CD14-positive monocyte (primary cell): ENCODE results near the gene RESP18. TPM values are rescaled to one million over a fixed set of nuclear protein-coding genes. Genes with fewer than 3 reads are reported as not detected.

Source experiments
- DNase-seq, 3 donors: peaks; one replicate each; pipeline ENCODE4 v3.0.0-alpha.2; 2011 to 2022
- H2AFZ ChIP-seq: 2 replicates; pipeline ENCODE4 v1.6.0; 2012; ENCODE audit warnings: mild to moderate bottlenecking, low read depth, low read length, inconsistent platforms; ENCODE audit not compliant: insufficient read depth, poor library complexity, severe bottlenecking
- H3K27ac ChIP-seq, 2 donors: 1 replicate in 1 of 2; 2 replicates in 1 of 2; pipeline ENCODE4 v1.5.1; 2012 to 2013; ENCODE audit warnings: low read length in 2 of 2, control low read depth in 1 of 2, inconsistent platforms in 1 of 2, low read depth in 1 of 2, mild to moderate bottlenecking in 1 of 2
- H3K27me3 ChIP-seq, 2 donors: one replicate each; pipeline versions ENCODE4 v1.6.0 to v1.6.1; 2011 to 2013; ENCODE audit warnings: low read length in 2 of 2; ENCODE audit not compliant: control insufficient read depth in 2 of 2, insufficient read depth in 2 of 2
- H3K36me3 ChIP-seq, 2 donors: replicated peaks in 1 of 2; 1 replicate in 1 of 2; 2 replicates in 1 of 2; pipeline versions ENCODE4 v1.5.1 to v1.6.1; 2012 to 2013; ENCODE audit warnings: low read length in 2 of 2, control low read depth in 1 of 2, inconsistent platforms in 1 of 2, mild to moderate bottlenecking in 1 of 2; ENCODE audit not compliant: insufficient read depth in 2 of 2, control insufficient read depth in 1 of 2
- H3K4me1 ChIP-seq, 2 donors: 1 replicate in 1 of 2; 2 replicates in 1 of 2; pipeline versions ENCODE4 v1.5.1 to v1.6.1; 2012 to 2013; ENCODE audit warnings: low read length in 2 of 2, control low read depth in 1 of 2, inconsistent platforms in 1 of 2, mild to moderate bottlenecking in 1 of 2, moderate library complexity in 1 of 2; ENCODE audit not compliant: insufficient read depth in 2 of 2, control insufficient read depth in 1 of 2
- H3K4me2 ChIP-seq: replicated peaks from 2 replicates; pipeline ENCODE3; 2012; ENCODE audit warnings: low read length, moderate library complexity, mild to moderate bottlenecking; ENCODE audit not compliant: poor library complexity, severe bottlenecking; ENCODE audit errors: extremely low read depth
- H3K4me3 ChIP-seq, 3 experiments: fragments of 200-600 bp in 1 of 3; sonication (generic) in 1 of 3; replicated peaks in 1 of 3; 1 replicate in 2 of 3; 2 replicates in 1 of 3; pipeline ENCODE4 v1.5.1; 2011 to 2013; ENCODE audit warnings: low read length in 3 of 3, mild to moderate bottlenecking in 3 of 3, control low read depth in 2 of 3, low read depth in 2 of 3, inconsistent platforms in 1 of 3, moderate library complexity in 1 of 3
- H3K79me2 ChIP-seq: 2 replicates; pipeline ENCODE4 v1.6.0; 2012; ENCODE audit warnings: mild to moderate bottlenecking, control low read depth, inconsistent platforms, low read length, moderate library complexity; ENCODE audit not compliant: insufficient read depth
- H3K9ac ChIP-seq: 2 replicates; pipeline ENCODE4 v1.6.0; 2017; ENCODE audit warnings: low read length, mild to moderate bottlenecking; ENCODE audit not compliant: insufficient read depth, poor library complexity, severe bottlenecking
- H3K9me3 ChIP-seq, 2 donors: replicated peaks in 1 of 2; 1 replicate in 1 of 2; 2 replicates in 1 of 2; pipeline versions ENCODE4 v1.5.1 to v1.6.1; 2012 to 2013; ENCODE audit warnings: low read length in 2 of 2, control low read depth in 1 of 2; ENCODE audit not compliant: control insufficient read depth in 1 of 2, insufficient read depth in 1 of 2
- H4K20me1 ChIP-seq: 2 replicates; pipeline ENCODE4 v1.6.0; 2012; ENCODE audit warnings: mild to moderate bottlenecking, low read length, control low read depth, moderate library complexity; ENCODE audit not compliant: insufficient read depth
- H3K27ac Mint-ChIP-seq, 7 donors: one replicate each; pipeline ENCODE4 v1.8.0; 2020; ENCODE audit warnings: mild to moderate bottlenecking in 7 of 7, mixed read lengths in 7 of 7, moderate library complexity in 6 of 7, inconsistent platforms in 2 of 7
- H3K27me3 Mint-ChIP-seq, 3 donors: one replicate each; pipeline ENCODE4 v1.8.0; 2021 to 2022; ENCODE audit warnings: low read depth in 3 of 3, mild to moderate bottlenecking in 3 of 3, mixed read lengths in 3 of 3, moderate library complexity in 3 of 3, inconsistent platforms in 1 of 3
- H3K36me3 Mint-ChIP-seq, 2 donors: one replicate each; pipeline ENCODE4 v1.8.0; 2020; ENCODE audit warnings: mixed read lengths in 2 of 2, inconsistent platforms in 1 of 2, mild to moderate bottlenecking in 1 of 2
- H3K4me1 Mint-ChIP-seq: one replicate; pipeline ENCODE4 v1.8.0; 2020; ENCODE audit warnings: mild to moderate bottlenecking, mixed read lengths
- H3K4me3 Mint-ChIP-seq, 2 donors: one replicate each; pipeline ENCODE4 v1.8.0; 2020; ENCODE audit warnings: mild to moderate bottlenecking in 2 of 2, mixed read lengths in 2 of 2, moderate library complexity in 1 of 2
- H3K9me3 Mint-ChIP-seq, 7 donors: one replicate each; pipeline ENCODE4 v1.8.0; 2020 to 2022; ENCODE audit warnings: mixed read lengths in 7 of 7, mild to moderate bottlenecking in 6 of 7, moderate library complexity in 6 of 7, inconsistent platforms in 2 of 7
- CTCF ChIP-seq: fragments of 200-600 bp; IDR thresholded peaks from one replicate; pipeline ENCODE4 v1.8.0; 2022; ENCODE audit warnings: antibody characterized with exemption, mild to moderate bottlenecking
- WGBS: methylation state at CpG from one replicate; pipeline ENCODE4 v1.1.5; 2013; ENCODE audit warnings: missing lambda C conversion rate; ENCODE audit not compliant: insufficient coverage; 5-methylcytosine and 5-hydroxymethylcytosine counted together
- intact Hi-C, 2 donors: fragments of 100-400 bp; cut with micrococcal nuclease; formaldehyde crosslinking; loops; one replicate each; pipeline versions ENCODE4 v1.15.0 to v1.15.1; 2023
- polyA plus RNA-seq, 3 donors: library from polyadenylated mRNA; depleted of rRNA in 1 of 3; unstranded in 2 of 3; stranded (reverse) in 1 of 3; fragments of 300-500 nt in 2 of 3; fragments of >200 nt in 1 of 3; fragmentation: Illumina TruSeq in 2 of 3; gene quantifications; 1 replicate in 2 of 3; 2 replicates in 1 of 3; pipeline ENCODE4 v1.2.3, GENCODE V29; 2012 to 2021

Gene RESP18
- polyA plus RNA-seq, 3 donors, result not detected

- Mint-ChIP-seq H3K4me3 (no peak overlapping the region), H3K9me3 (no peaks in the 10 kb centered on the region), H3K36me3 (peaks cover 11 to 17% of the 10 kb centered on the region in 2 donors), H3K27ac (no peak overlapping the region), H3K4me1 (peaks cover 4% of the 10 kb centered on the region), H3K27me3 (peaks cover 0 to 2% (median 1%) of the 10 kb centered on the region in 3 donors)
- Histone ChIP-seq H3K9me3 (no peaks in the 10 kb centered on the region), H4K20me1 (no peaks in the 10 kb centered on the region), H2AFZ (no peak overlapping the region), H3K4me3 (no peak overlapping the region), H3K27ac (no peak overlapping the region), H3K9ac (no peak overlapping the region), H3K4me1 (no peaks in the 10 kb centered on the region), H3K27me3 (no peaks in the 10 kb centered on the region), H3K4me2 (no peak overlapping the region), H3K79me2 (no peaks in the 10 kb centered on the region), H3K36me3 (peaks cover 11 to 12% of the 10 kb centered on the region in 2 donors)
- DNase-seq, result no peak
- intact Hi-C loops, result no loop called here
- TF ChIP-seq CTCF, result no peak
- 100% methylated on average over 1 of the region's 2 CpGs for WGBS
Observed at GRCh38 chr2:219369447-219369861, 36.9 kb upstream of the RESP18 start.

- peaks cover 4 to 10% of the 10 kb centered on the region in 2 donors for H3K36me3 Mint-ChIP-seq
- no peak for TF ChIP-seq CTCF
- Histone ChIP-seq H2AFZ (no peak overlapping the region), H3K79me2 (no peaks in the 10 kb centered on the region), H4K20me1 (no peaks in the 10 kb centered on the region), H3K27ac (no peak overlapping the region), H3K4me1 (no peaks in the 10 kb centered on the region), H3K27me3 (no peaks in the 10 kb centered on the region), H3K36me3 (peaks cover 4 to 5% of the 10 kb centered on the region in 2 donors), H3K4me2 (no peak overlapping the region), H3K9me3 (no peaks in the 10 kb centered on the region), H3K9ac (no peak overlapping the region), H3K4me3 (no peak overlapping the region)
- H3K4me1 Mint-ChIP-seq, result peaks cover 4% of the 10 kb centered on the region
- DNase-seq, result no peak
- H3K27ac Mint-ChIP-seq, result no peak overlapping the region
- intact Hi-C loops, result no loop called here
- H3K9me3 Mint-ChIP-seq, result no peaks in the 10 kb centered on the region
- H3K27me3 Mint-ChIP-seq, result peaks cover 0 to 2% (median 1%) of the 10 kb centered on the region in 3 donors
- no peak overlapping the region for H3K4me3 Mint-ChIP-seq
- WGBS, result 80% methylated on average over 1 of the region's 3 CpGs
Observed at GRCh38 chr2:219368690-219369191, 36.2 kb upstream of the RESP18 start.
